ENCODE measurements around the gene RCBTB1. TPM values are rescaled to one million over a fixed set of nuclear protein-coding genes. Genes with fewer than 3 reads are reported as not detected.

The RCBTB1 gene
- polyA plus RNA-seq, 1 donor from 2014 or later, result 8.5 TPM

DNA sequence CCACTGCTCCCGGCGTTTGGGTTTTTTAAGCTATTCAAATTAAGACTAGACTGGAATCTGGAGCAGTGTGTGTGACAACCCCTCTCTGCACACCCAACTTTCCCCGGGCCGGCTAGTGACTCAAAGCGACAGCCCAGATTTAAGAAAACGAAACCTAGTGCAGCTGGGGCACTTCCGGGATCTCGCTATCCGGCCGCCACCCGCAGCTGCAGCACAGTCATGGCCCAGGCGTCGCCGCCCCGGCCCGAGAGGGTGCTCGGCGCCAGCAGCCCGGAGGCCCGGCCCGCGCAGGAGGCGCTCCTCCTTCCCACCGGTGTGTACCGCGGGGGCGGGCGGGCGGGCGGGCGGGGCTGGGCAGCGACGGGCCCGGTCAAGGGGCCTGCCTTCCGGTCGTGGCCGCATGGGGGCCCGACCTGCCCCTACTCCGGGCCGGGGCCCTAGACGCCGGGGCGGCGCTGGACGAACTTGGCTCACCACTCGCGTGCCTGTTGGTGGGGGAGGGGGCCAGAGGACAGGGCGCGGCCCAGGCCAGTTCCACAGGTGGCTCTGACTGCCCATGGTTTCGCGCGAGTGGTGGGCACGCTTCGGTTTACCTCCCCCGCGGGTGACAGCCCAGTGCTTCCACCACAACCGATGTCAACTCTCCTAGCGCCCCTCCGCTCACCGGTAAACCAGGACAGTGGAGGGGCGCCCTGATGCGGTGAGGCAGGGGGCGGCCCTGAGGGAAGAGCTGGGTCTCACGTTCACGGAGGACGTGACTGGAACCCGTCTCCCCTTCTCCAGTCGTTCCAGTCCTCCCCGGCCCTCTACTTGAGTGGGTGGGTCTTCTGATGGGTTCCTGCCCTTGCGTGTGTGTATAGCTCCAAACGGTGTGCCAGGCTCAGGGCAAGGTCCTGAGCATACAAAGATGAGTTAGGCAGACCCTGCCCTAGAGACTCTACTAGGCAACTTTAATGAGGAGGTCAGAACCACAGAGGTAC lies 89.3 kb downstream of the RCBTB1 start, which contains the start of gene PHF11:
Gene PHF11, plus strand, starts transcription at position 171 of the 980 bp plus-strand sequence. Its CDS starts 49 bp downstream, at position 220.
- H3K27ac Mint-ChIP-seq, result peak within 1 kb of the TSS; percentile 74 to 100 (median 99)
- no peaks in the 10 kb centered on the region for H3K27me3 Mint-ChIP-seq
- peak within 1 kb of the TSS; percentile 98 to 99 (median 98) for H3K4me3 Mint-ChIP-seq
- H3K9me3 Mint-ChIP-seq, result no peaks in the 10 kb centered on the region
- H3K36me3 Mint-ChIP-seq, result peaks cover 4% of the 10 kb centered on the region
- peaks cover 18 to 43% (median 29%) of the 10 kb centered on the region in 3 donors for H3K4me1 Mint-ChIP-seq

DNA sequence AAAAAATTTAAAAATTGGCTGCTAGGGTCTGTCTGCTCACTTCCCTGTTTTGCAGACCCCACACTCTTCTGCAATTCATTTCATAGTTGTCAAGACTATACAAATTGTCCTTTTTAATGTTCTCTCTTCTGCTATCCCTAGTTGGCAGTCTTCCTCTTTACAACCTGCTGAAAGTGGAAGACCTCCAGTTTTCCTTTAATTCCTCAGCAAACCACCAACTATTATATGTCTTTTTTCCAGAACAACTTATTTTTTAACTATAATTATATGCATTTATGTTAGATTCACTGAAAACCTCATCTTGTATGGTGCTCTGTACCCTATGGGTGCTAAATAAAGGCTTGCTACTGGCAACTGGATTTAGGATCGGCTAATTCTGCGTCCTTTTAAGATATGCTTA lies 90.7 kb downstream of the RCBTB1 start:
- peak overlapping the region; percentile 46 to 99 (median 74) for H3K27ac Mint-ChIP-seq
- H3K27me3 Mint-ChIP-seq, result no peaks in the 10 kb centered on the region
- H3K9me3 Mint-ChIP-seq, result no peaks in the 10 kb centered on the region
- peaks cover 18 to 36% (median 21%) of the 10 kb centered on the region in 3 donors for H3K4me1 Mint-ChIP-seq
- H3K36me3 Mint-ChIP-seq, result peaks cover 2% of the 10 kb centered on the region
- H3K4me3 Mint-ChIP-seq, result peak overlapping the region; percentile 98 to 99 (median 98)

DNA sequence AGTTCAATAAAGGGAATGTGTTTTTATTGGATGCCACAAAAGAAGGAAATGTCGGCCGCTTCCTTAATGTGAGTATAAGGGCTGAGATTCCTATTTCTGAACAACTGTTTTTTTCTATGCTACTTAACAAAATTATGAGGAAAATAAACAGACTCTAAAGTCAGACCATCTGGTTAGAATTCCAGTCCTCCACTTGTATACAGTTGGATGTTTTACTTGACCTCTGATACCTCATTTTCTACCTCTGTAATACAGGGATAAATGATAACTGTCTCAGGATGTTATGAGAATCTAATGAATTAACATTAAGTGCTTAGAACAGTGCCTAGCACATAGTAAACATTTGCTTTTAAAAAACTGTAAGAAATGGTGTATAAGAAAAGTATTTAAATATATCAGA lies 96.8 kb downstream of the RCBTB1 start:
- Mint-ChIP-seq H3K9me3 (no peaks in the 10 kb centered on the region), H3K27ac (no peak overlapping the region), H3K4me3 (peak overlapping the region in 1 of 4 donors; percentile 32), H3K4me1 (no peaks in the 10 kb centered on the region), H3K27me3 (no peaks in the 10 kb centered on the region), H3K36me3 (peaks cover 6% of the 10 kb centered on the region)

Other genes starting within 250 kb of the RCBTB1 start
- gene CAB39L, start 141.5 kb downstream of the RCBTB1 start, polyA plus RNA-seq, result 1.7 TPM
- 15.0 TPM for gene SETDB2, start 141.3 kb downstream of the RCBTB1 start, polyA plus RNA-seq
- 70.1 TPM for gene PHF11, start 89.6 kb downstream of the RCBTB1 start, polyA plus RNA-seq
- 7.7 TPM for gene ARL11, start 42.9 kb upstream of the RCBTB1 start, polyA plus RNA-seq
- 43.3 TPM for gene EBPL, start 105.9 kb upstream of the RCBTB1 start, polyA plus RNA-seq
- 18.5 TPM for gene KPNA3, start 207.1 kb upstream of the RCBTB1 start, polyA plus RNA-seq